GM06990 (cell line): ENCODE data around the gene PDCD5.

ENCODE experiments used
- DNase-seq: peaks from one replicate; pipeline ENCODE4 v3.0.0-alpha.2; 2011; ENCODE audit not compliant: insufficient read length; ENCODE audit errors: extremely low read depth
- H3K27me3 ChIP-seq: replicated peaks from 2 replicates; pipeline ENCODE4 v1.6.0; 2011; ENCODE audit warnings: low read length; ENCODE audit not compliant: control insufficient read depth, insufficient read depth
- H3K36me3 ChIP-seq: 2 replicates; pipeline ENCODE4 v1.5.1; 2011; ENCODE audit warnings: low read length; ENCODE audit not compliant: control insufficient read depth, insufficient read depth
- H3K4me3 ChIP-seq: replicated peaks from 2 replicates; pipeline ENCODE4 v1.5.1; 2011; ENCODE audit warnings: low read depth, mild to moderate bottlenecking, control low read depth, low read length
- TF ChIP-seq, protein P1 (sequence below): IDR thresholded peaks from 2 replicates; pipeline ENCODE4 v1.5.1; 2011; ENCODE audit warnings: low read length, control low read depth, mild to moderate bottlenecking, inconsistent platforms; ENCODE audit not compliant: insufficient read depth, poor library complexity, severe bottlenecking

Gene PDCD5

DNA sequence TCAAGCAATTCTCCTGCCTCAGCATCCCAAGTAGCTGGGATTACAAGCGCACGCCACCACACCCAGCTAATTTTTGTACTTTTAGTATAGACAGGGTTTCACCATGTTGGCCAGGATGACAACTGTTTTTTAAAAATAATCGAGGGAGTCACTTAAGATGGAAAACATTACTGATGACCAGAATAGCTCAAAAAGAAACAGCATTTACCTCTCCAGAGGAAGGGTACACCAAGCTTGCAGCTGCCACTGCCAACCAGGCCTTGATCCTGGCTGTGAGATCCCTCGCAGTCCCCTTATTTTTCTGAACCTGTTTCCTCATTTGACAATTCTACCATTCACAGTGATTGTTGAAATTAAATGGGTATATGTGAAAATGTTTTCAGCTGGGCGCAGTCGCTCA is 14.5 kb downstream of the PDCD5 start:
- DNase-seq = no peak
- TF ChIP-seq, protein P1, sequence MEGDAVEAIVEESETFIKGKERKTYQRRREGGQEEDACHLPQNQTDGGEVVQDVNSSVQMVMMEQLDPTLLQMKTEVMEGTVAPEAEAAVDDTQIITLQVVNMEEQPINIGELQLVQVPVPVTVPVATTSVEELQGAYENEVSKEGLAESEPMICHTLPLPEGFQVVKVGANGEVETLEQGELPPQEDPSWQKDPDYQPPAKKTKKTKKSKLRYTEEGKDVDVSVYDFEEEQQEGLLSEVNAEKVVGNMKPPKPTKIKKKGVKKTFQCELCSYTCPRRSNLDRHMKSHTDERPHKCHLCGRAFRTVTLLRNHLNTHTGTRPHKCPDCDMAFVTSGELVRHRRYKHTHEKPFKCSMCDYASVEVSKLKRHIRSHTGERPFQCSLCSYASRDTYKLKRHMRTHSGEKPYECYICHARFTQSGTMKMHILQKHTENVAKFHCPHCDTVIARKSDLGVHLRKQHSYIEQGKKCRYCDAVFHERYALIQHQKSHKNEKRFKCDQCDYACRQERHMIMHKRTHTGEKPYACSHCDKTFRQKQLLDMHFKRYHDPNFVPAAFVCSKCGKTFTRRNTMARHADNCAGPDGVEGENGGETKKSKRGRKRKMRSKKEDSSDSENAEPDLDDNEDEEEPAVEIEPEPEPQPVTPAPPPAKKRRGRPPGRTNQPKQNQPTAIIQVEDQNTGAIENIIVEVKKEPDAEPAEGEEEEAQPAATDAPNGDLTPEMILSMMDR = no peak

DNA sequence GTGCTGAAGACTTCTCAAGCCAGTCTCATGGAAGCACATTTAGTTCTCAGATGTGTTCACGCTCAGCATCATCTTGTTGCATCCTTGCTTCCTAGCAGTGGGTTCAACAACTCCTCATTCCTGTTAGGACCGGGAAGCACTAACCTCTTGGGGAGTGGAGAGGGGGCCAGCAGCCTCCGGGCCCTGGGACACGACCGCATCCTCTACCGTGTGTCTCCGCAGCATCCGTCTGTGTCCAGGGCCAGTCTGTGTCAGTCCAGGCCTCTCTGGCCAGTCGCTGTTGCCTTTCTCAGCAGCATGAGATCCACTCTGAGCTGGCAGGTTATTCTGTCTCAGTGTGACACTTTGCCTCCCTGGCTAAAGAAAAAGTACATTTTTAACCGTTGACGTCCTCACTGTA is 17.0 kb downstream of the PDCD5 start:
- H3K27me3 ChIP-seq = no peaks in the 10 kb centered on the region
- no peak overlapping the region for H3K4me3 ChIP-seq
- DNase-seq = no peak
- peaks cover 8% of the 10 kb centered on the region for H3K36me3 ChIP-seq
- TF ChIP-seq, protein P1 = no peak

More for the DNA sequence above, 14.5 kb downstream of the PDCD5 start:
- Histone ChIP-seq H3K36me3 (peaks cover 8% of the 10 kb centered on the region), H3K4me3 (no peak overlapping the region), H3K27me3 (no peaks in the 10 kb centered on the region)

DNA sequence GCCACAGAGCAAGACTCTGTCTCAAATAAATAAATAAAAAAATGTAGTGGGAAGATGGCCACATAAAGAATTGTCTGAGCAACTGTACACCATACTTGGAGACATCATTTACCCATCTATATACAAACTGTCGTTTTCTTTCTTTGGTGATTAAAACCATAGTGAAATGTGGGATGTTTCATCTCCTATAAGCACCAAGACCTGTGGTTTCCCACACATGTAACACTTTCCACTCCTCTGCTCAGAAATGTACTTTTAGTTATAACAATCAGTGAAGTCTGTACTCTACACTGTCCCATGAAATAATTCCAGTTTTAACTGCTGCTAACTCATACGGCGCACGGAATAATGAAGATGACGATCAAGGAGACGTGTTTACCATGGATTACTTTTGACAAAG is 18.3 kb downstream of the PDCD5 start:
- H3K36me3 ChIP-seq = peaks cover 14% of the 10 kb centered on the region
- DNase-seq = no peak
- H3K27me3 ChIP-seq = no peaks in the 10 kb centered on the region
- TF ChIP-seq, protein P1 = no peak
- no peak overlapping the region for H3K4me3 ChIP-seq

DNA sequence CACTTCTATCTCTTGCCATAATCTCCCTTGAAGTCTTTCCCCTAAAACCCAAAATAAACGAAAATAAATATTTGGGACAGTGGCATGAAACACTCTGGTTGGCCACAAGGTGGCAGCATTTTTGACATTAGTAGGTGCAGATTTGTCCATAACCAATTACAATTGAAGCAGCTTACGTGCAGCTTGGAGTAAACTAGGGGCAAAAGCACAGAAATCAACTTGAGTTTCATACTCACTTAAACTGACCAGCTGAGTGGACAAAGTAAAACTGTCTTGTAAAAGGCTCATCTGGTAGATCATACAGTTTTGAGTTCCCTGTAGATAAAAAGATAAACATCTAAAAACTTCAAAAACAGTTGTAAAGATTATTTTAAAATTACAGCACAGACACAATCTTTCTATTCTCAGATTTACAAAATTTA is 18.8 kb downstream of the PDCD5 start:
- TF ChIP-seq, protein P1 = peak; percentile 60
- H3K36me3 ChIP-seq = peaks cover 13% of the 10 kb centered on the region
- DNase-seq = no peak
- H3K4me3 ChIP-seq = no peak overlapping the region
- H3K27me3 ChIP-seq = no peaks in the 10 kb centered on the region

DNA sequence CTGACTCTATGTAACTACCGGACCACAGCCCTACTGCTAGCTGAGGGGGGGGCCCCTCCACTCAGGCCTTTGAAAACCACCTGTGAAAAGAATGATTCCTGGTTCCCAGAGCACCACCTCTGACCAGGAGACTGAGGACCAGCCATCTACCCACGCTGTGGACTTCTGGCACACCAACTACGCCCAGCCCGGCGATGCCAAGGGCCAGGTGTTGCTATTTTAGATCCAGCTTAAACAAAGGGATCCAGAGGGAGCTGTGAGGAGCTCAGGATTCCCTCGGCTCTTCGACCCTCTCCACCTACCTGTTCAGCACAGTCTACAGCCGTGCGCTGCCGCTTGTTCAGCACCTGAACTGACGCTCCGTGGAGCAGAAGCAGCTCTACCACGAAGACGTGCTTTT is 23.0 kb downstream of the PDCD5 start:
- Histone ChIP-seq H3K4me3 (no peak overlapping the region), H3K27me3 (no peaks in the 10 kb centered on the region), H3K36me3 (peaks cover 15% of the 10 kb centered on the region)
- TF ChIP-seq, protein P1 = no peak
- no peak for DNase-seq

DNA sequence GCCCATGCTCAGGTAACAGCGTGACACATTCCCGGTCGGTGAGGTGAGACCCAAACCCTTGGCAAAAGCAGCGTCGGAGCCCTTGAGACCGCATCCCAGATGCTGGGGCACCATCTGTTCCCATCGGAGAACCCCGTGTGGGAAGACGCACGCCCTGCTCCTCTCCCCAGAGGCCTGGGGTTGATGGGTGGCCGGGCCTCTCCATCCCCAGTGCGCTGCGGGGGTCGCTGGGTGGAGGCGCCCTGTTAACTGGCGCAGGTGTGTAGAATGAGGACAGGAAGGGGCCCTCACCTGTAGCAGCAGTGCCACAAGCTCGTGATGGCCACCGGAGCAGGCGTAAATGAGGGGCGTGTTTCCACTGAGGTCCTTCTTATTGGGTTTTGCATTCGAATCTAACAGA is 24.6 kb downstream of the PDCD5 start:
- Histone ChIP-seq H3K27me3 (no peaks in the 10 kb centered on the region), H3K36me3 (peaks cover 15% of the 10 kb centered on the region), H3K4me3 (no peak overlapping the region)
- TF ChIP-seq, protein P1 = no peak
- DNase-seq = no peak
